Stimulated activated CD4-positive, alpha-beta T cell treated with anti-CD3 and anti-CD28 coated beads, TNF-alpha, amount 100 ng/mL, for 1 hour (primary cell): Measurements from ENCODE around the gene PDE8B.

Experiments
- DNase-seq, 3 donors: peaks; one replicate each; pipeline ENCODE4 v3.0.0-alpha.2; 2020; ENCODE audit warnings: low read depth in 3 of 3, low spot score in 1 of 3

The PDE8B gene

GRCh38 chr5:77189421-77189820, 21.1 kb upstream of the PDE8B start:
- no peak for DNase-seq

- no peak for DNase-seq
These were observed 17.9 kb upstream of the PDE8B start for GRCh38 chr5:77192441-77193050.

GRCh38 chr5:77194762-77195161, 15.7 kb upstream of the PDE8B start:
- no peak for DNase-seq

- no peak for DNase-seq
These were observed 12.5 kb upstream of the PDE8B start for GRCh38 chr5:77197840-77198554.

- no peak for DNase-seq
These were observed 9.8 kb upstream of the PDE8B start for GRCh38 chr5:77200663-77201062.

GRCh38 chr5:77202145-77202544, 8.3 kb upstream of the PDE8B start:
- DNase-seq: no peak

- no peak for DNase-seq
These were observed 5.5 kb upstream of the PDE8B start for GRCh38 chr5:77204967-77205366.

- DNase-seq: no peak
These were observed 1.8 kb upstream of the PDE8B start for GRCh38 chr5:77208507-77209163.

- no peak for DNase-seq
These were observed 887 bp upstream of the PDE8B start for GRCh38 chr5:77209495-77210090.

- DNase-seq: no peak
These were observed 647 bp downstream of the PDE8B start for GRCh38 chr5:77210964-77211690.

- DNase-seq: no peak
These were observed 1.2 kb downstream of the PDE8B start for GRCh38 chr5:77211691-77212047.

- DNase-seq: no peak
These were observed 3.1 kb downstream of the PDE8B start for GRCh38 chr5:77213601-77214000.

- DNase-seq: no peak
These were observed 3.7 kb downstream of the PDE8B start for GRCh38 chr5:77214151-77214550.

- no peak for DNase-seq
These were observed 7.8 kb downstream of the PDE8B start for GRCh38 chr5:77218263-77218662.

GRCh38 chr5:77221115-77221514, 10.6 kb downstream of the PDE8B start:
- no peak for DNase-seq

GRCh38 chr5:77222722-77223121, 12.2 kb downstream of the PDE8B start:
- DNase-seq: no peak

GRCh38 chr5:77223653-77224052, 13.2 kb downstream of the PDE8B start:
- DNase-seq: no peak

GRCh38 chr5:77224672-77225355, 14.3 kb downstream of the PDE8B start:
- DNase-seq: no peak

GRCh38 chr5:77225531-77225930, 15.1 kb downstream of the PDE8B start:
- DNase-seq: no peak

- no peak for DNase-seq
These were observed 19.4 kb downstream of the PDE8B start for GRCh38 chr5:77229887-77230286.
